Neuronal stem cell (in vitro differentiated cells): Measurements from ENCODE around the gene NGFR.

ENCODE experiments used
- DNase-seq: peaks from one replicate; pipeline ENCODE4 v3.0.0-alpha.2; 2013; ENCODE audit warnings: low spot score
- H2AFZ ChIP-seq: one replicate; pipeline ENCODE4 v1.6.1; 2013; ENCODE audit warnings: mild to moderate bottlenecking, low read length, inconsistent platforms
- H2AK5ac ChIP-seq: 2 replicates; pipeline ENCODE4 v1.6.1; 2013; ENCODE audit warnings: low read depth, mild to moderate bottlenecking, inconsistent platforms, low read length, moderate library complexity, mixed read lengths
- H2BK120ac ChIP-seq: 2 replicates; pipeline ENCODE4 v1.6.1; 2013; ENCODE audit warnings: low read depth, mild to moderate bottlenecking, inconsistent platforms, low read length, moderate library complexity, mixed read lengths
- H2BK12ac ChIP-seq: one replicate; pipeline ENCODE4 v1.6.1; 2013; ENCODE audit warnings: low read length, inconsistent platforms
- H2BK15ac ChIP-seq: 2 replicates; pipeline ENCODE4 v1.6.1; 2013; ENCODE audit warnings: mild to moderate bottlenecking, low read length, inconsistent platforms, mixed read lengths
- H2BK5ac ChIP-seq: one replicate; pipeline ENCODE4 v1.6.1; 2013; ENCODE audit warnings: inconsistent platforms, mild to moderate bottlenecking, low read length, moderate library complexity
- H3K14ac ChIP-seq: one replicate; pipeline ENCODE4 v1.6.1; 2013; ENCODE audit warnings: low read length, inconsistent platforms
- H3K18ac ChIP-seq: 2 replicates; pipeline ENCODE4 v1.6.1; 2013; ENCODE audit warnings: low read length, inconsistent platforms
- H3K23ac ChIP-seq: 2 replicates; pipeline ENCODE4 v1.6.1; 2013; ENCODE audit warnings: low read depth, mild to moderate bottlenecking, mixed read lengths, low read length, inconsistent platforms; ENCODE audit not compliant: poor library complexity
- H3K27ac ChIP-seq: replicated peaks from 3 replicates; pipeline ENCODE4 v1.5.1; 2013; ENCODE audit warnings: low read length, inconsistent platforms
- H3K27me3 ChIP-seq, 3 experiments: 2 replicates each; pipeline ENCODE4 v1.6.1; 2013; ENCODE audit warnings: low read length in 3 of 3, mild to moderate bottlenecking in 2 of 3, inconsistent platforms in 1 of 3, low read depth in 1 of 3, mixed read lengths in 1 of 3, moderate library complexity in 1 of 3; ENCODE audit not compliant: control insufficient read depth in 3 of 3, insufficient read depth in 3 of 3
- H3K36me3 ChIP-seq, 2 donors: replicated peaks in 1 of 2; 2 replicates each; pipeline ENCODE4 v1.6.1; 2013; ENCODE audit warnings: low read length in 2 of 2; ENCODE audit not compliant: control insufficient read depth in 2 of 2, insufficient read depth in 2 of 2
- H3K4ac ChIP-seq: 2 replicates; pipeline ENCODE4 v1.6.1; 2013; ENCODE audit warnings: inconsistent platforms, mild to moderate bottlenecking, low read length, moderate library complexity
- H3K4me1 ChIP-seq, 2 donors: 1 replicate in 1 of 2; 2 replicates in 1 of 2; pipeline ENCODE4 v1.6.1; 2013; ENCODE audit warnings: low read length in 2 of 2, low read depth in 1 of 2; ENCODE audit not compliant: control insufficient read depth in 2 of 2, insufficient read depth in 1 of 2
- H3K4me2 ChIP-seq: one replicate; pipeline ENCODE4 v1.6.1; 2013; ENCODE audit warnings: mild to moderate bottlenecking, low read length, inconsistent platforms; ENCODE audit not compliant: insufficient read depth, poor library complexity, severe bottlenecking
- H3K4me3 ChIP-seq, 2 donors: 2 replicates each; pipeline ENCODE4 v1.5.1; 2013; ENCODE audit warnings: low read length in 2 of 2, mild to moderate bottlenecking in 2 of 2, inconsistent platforms in 1 of 2, moderate library complexity in 1 of 2
- H3K79me1 ChIP-seq: one replicate; pipeline ENCODE4 v1.6.1; 2013; ENCODE audit warnings: low read depth, mild to moderate bottlenecking, inconsistent platforms, low read length, moderate library complexity
- H3K9ac ChIP-seq: one replicate; pipeline ENCODE4 v1.6.1; 2013; ENCODE audit warnings: mild to moderate bottlenecking, low read depth, low read length, inconsistent platforms; ENCODE audit not compliant: poor library complexity
- H3K9me3 ChIP-seq, 2 donors: replicated peaks in 1 of 2; 2 replicates each; pipeline versions ENCODE3 to v1.6.1; 2013; ENCODE audit warnings: low read length in 2 of 2, mild to moderate bottlenecking in 2 of 2, inconsistent platforms in 1 of 2, low read depth in 1 of 2, mixed read lengths in 1 of 2, moderate library complexity in 1 of 2; ENCODE audit not compliant: control insufficient read depth in 2 of 2, insufficient read depth in 1 of 2
- H4K8ac ChIP-seq: one replicate; pipeline ENCODE4 v1.6.1; 2013; ENCODE audit warnings: low read depth, mild to moderate bottlenecking, inconsistent platforms, low read length, moderate library complexity
- H4K91ac ChIP-seq: one replicate; pipeline ENCODE4 v1.6.1; 2013; ENCODE audit warnings: low read length, low read depth, mild to moderate bottlenecking, inconsistent platforms; ENCODE audit not compliant: poor library complexity
- WGBS, 2 donors: extraction: QIAGEN DNeasy Blood & Tissue Kit; methylation state at CpG; one replicate each; pipeline ENCODE4 v1.1.7; 2013; ENCODE audit warnings: missing lambda C conversion rate in 2 of 2, mixed read lengths in 1 of 2; ENCODE audit not compliant: insufficient read length in 2 of 2, insufficient replicate concordance in 1 of 2; ENCODE audit errors: extremely low coverage in 2 of 2; 5-methylcytosine and 5-hydroxymethylcytosine counted together

NGFR gene

GRCh38 chr17:49555495-49556222, 60.6 kb downstream of the NGFR start:
- H3K9ac ChIP-seq = no peak overlapping the region
- no peak overlapping the region for H3K23ac ChIP-seq
- no peaks in the 10 kb centered on the region for H3K79me1 ChIP-seq
- peak overlapping the region; percentile 80 for H4K91ac ChIP-seq
- no peak overlapping the region for H3K4ac ChIP-seq
- no peak overlapping the region for H3K4me3 ChIP-seq
- 100% methylated on average over 1 of the region's 19 CpGs; no CpG with 5 or more reads in 1 of the 2 donors for WGBS, 2 donors
- H3K4me1 ChIP-seq = peaks cover 3 to 4% of the 10 kb centered on the region in 2 donors
- H3K36me3 ChIP-seq = no peaks in the 10 kb centered on the region
- peak overlapping the region; percentile 52 for H4K8ac ChIP-seq
- no peaks in the 10 kb centered on the region for H3K9me3 ChIP-seq
- H2BK5ac ChIP-seq = peak overlapping the region; percentile 7
- no peak overlapping the region for H3K14ac ChIP-seq
- H2AK5ac ChIP-seq = peak overlapping the region; percentile 79
- H2BK15ac ChIP-seq = peak overlapping the region; percentile 54
- H3K18ac ChIP-seq = peak overlapping the region; percentile 93
- peaks cover 0 to 49% (median 0%) of the 10 kb centered on the region in 3 experiments for H3K27me3 ChIP-seq
- peak overlapping the region; percentile 73 for H2AFZ ChIP-seq
- peak overlapping the region; percentile 22 for H3K4me2 ChIP-seq
- peak overlapping the region; percentile 69 for H2BK12ac ChIP-seq
- no peak overlapping the region for H2BK120ac ChIP-seq
- DNase-seq = no peak
- H3K27ac ChIP-seq = no peak overlapping the region

- H3K14ac ChIP-seq = no peak overlapping the region
- H2BK12ac ChIP-seq = no peak overlapping the region
- no peak overlapping the region for H3K9ac ChIP-seq
- WGBS, 2 donors = no CpG with 5 or more reads among the region's 30 CpGs
- peak overlapping the region; percentile 79 for H2AK5ac ChIP-seq
- peak overlapping the region; percentile 93 for H3K18ac ChIP-seq
- peak; percentile 81 for DNase-seq
- H2AFZ ChIP-seq = peak overlapping the region; percentile 73
- no peak overlapping the region for H3K4ac ChIP-seq
- H3K9me3 ChIP-seq = no peaks in the 10 kb centered on the region
- peak overlapping the region; percentile 22 for H3K4me2 ChIP-seq
- H3K27me3 ChIP-seq = peaks cover 0 to 49% (median 0%) of the 10 kb centered on the region in 3 experiments
- peak overlapping the region; percentile 77 for H2BK15ac ChIP-seq
- no peak overlapping the region for H3K23ac ChIP-seq
- H3K4me3 ChIP-seq = no peak overlapping the region
- H3K79me1 ChIP-seq = no peaks in the 10 kb centered on the region
- no peak overlapping the region for H3K27ac ChIP-seq
- no peaks in the 10 kb centered on the region for H3K36me3 ChIP-seq
- H4K8ac ChIP-seq = peak overlapping the region; percentile 52
- H2BK120ac ChIP-seq = no peak overlapping the region
- peak overlapping the region; percentile 80 for H4K91ac ChIP-seq
- H2BK5ac ChIP-seq = no peak overlapping the region
- H3K4me1 ChIP-seq = peaks cover 3 to 4% of the 10 kb centered on the region in 2 donors
Observed at GRCh38 chr17:49556223-49556943, 61.3 kb downstream of the NGFR start.

- H3K79me1 ChIP-seq = no peaks in the 10 kb centered on the region
- no peak overlapping the region for H3K4me2 ChIP-seq
- WGBS, 2 donors = no CpG with 5 or more reads among the region's 9 CpGs
- H4K8ac ChIP-seq = no peak overlapping the region
- H3K4me1 ChIP-seq = peaks cover 3 to 4% of the 10 kb centered on the region in 2 donors
- no peak overlapping the region for H3K9ac ChIP-seq
- no peaks in the 10 kb centered on the region for H3K9me3 ChIP-seq
- H3K4me3 ChIP-seq = no peak overlapping the region
- DNase-seq = no peak
- H2BK5ac ChIP-seq = no peak overlapping the region
- H3K27ac ChIP-seq = no peak overlapping the region
- no peak overlapping the region for H2AK5ac ChIP-seq
- H2AFZ ChIP-seq = no peak overlapping the region
- H3K23ac ChIP-seq = no peak overlapping the region
- H2BK15ac ChIP-seq = peak overlapping the region; percentile 10
- no peak overlapping the region for H3K4ac ChIP-seq
- H4K91ac ChIP-seq = no peak overlapping the region
- no peaks in the 10 kb centered on the region for H3K36me3 ChIP-seq
- H3K18ac ChIP-seq = no peak overlapping the region
- no peak overlapping the region for H3K14ac ChIP-seq
- no peak overlapping the region for H2BK12ac ChIP-seq
- H3K27me3 ChIP-seq = peaks cover 0 to 43% (median 0%) of the 10 kb centered on the region in 3 experiments
- H2BK120ac ChIP-seq = no peak overlapping the region
Observed at GRCh38 chr17:49557312-49558024, 62.4 kb downstream of the NGFR start.
